OCI-LY3 (cell line): Measurements from ENCODE around the gene KCNIP1.
A peak's percentile ranks its signal among the peaks of the same experiment; 100 is the strongest.
"Not testable (repeated sequence)": the region's sequence is repeated elsewhere in the genome, so short reads cannot be mapped to it uniquely, and the experiment has no call there.

Experiments used
- H2AFZ ChIP-seq: fragments of 200-600, 300-600 bp; shearing (Covaris generic); 2 replicates; pipeline ENCODE4 v1.6.0; 2014; ENCODE audit warnings: antibody characterized with exemption, low read depth, low read length
- H3K27ac ChIP-seq: fragments of 200-600, 300-600 bp; sonication (generic); 2 replicates; pipeline ENCODE4 v1.5.1; 2014; ENCODE audit warnings: mild to moderate bottlenecking, low read length, moderate library complexity, mixed read lengths
- H3K27me3 ChIP-seq: fragments of 200-600, 300-600 bp; sonication (generic); 2 replicates; pipeline ENCODE4 v1.6.1; 2014; ENCODE audit warnings: low read depth, low read length, mixed read lengths
- H3K36me3 ChIP-seq: fragments of 200-600, 300-600 bp; sonication (generic); replicated peaks from 2 replicates; pipeline ENCODE3; 2014; ENCODE audit warnings: low read depth, low read length, mixed read lengths
- H3K4me1 ChIP-seq: fragments of 300-600, 200-600 bp; sonication (generic); 2 replicates; pipeline ENCODE4 v1.6.1; 2014; ENCODE audit warnings: low read length, mixed read lengths
- H3K4me2 ChIP-seq: fragments of 200-600, 300-600 bp; sonication (generic); 2 replicates; pipeline ENCODE4 v1.6.1; 2014; ENCODE audit warnings: low read length, mixed read lengths
- H3K4me3 ChIP-seq: fragments of 300-600, 200-600 bp; sonication (generic); 2 replicates; pipeline ENCODE4 v1.5.1; 2014; ENCODE audit warnings: antibody characterized with exemption, mild to moderate bottlenecking, low read length, moderate library complexity
- H3K79me2 ChIP-seq: fragments of 300-600, 200-600 bp; shearing (Covaris generic); 2 replicates; pipeline ENCODE4 v1.6.1; 2014; ENCODE audit warnings: mild to moderate bottlenecking, low read length, mixed read lengths
- H3K9ac ChIP-seq: fragments of 300-600, 200-600 bp; shearing (Covaris generic); 2 replicates; pipeline ENCODE4 v1.6.0; 2014; ENCODE audit warnings: mild to moderate bottlenecking, low read length, moderate library complexity
- H3K9me3 ChIP-seq: fragments of 200-600, 300-600 bp; shearing (Covaris generic); 2 replicates; pipeline ENCODE4 v1.6.1; 2014; ENCODE audit warnings: low read length, mixed read lengths; ENCODE audit not compliant: insufficient read depth
- H4K20me1 ChIP-seq: fragments of 200-600, 300-600 bp; sonication (generic); 2 replicates; pipeline ENCODE4 v1.6.1; 2016; ENCODE audit warnings: low read length, mixed read lengths; ENCODE audit not compliant: insufficient read depth
- CTCF ChIP-seq: fragments of 200-600, 300-600 bp; sonication (generic); IDR thresholded peaks from 2 replicates; pipeline ENCODE4 v1.5.1; 2014; ENCODE audit warnings: antibody characterized with exemption, low read length, low read depth
- EZH2phosphoT487 ChIP-seq: fragments of 200-600 bp; shearing (Covaris generic); IDR thresholded peaks from 2 replicates; pipeline ENCODE4 v1.6.1; 2018; ENCODE audit warnings: antibody characterized with exemption, mixed run types, low read depth

Gene KCNIP1

DNA sequence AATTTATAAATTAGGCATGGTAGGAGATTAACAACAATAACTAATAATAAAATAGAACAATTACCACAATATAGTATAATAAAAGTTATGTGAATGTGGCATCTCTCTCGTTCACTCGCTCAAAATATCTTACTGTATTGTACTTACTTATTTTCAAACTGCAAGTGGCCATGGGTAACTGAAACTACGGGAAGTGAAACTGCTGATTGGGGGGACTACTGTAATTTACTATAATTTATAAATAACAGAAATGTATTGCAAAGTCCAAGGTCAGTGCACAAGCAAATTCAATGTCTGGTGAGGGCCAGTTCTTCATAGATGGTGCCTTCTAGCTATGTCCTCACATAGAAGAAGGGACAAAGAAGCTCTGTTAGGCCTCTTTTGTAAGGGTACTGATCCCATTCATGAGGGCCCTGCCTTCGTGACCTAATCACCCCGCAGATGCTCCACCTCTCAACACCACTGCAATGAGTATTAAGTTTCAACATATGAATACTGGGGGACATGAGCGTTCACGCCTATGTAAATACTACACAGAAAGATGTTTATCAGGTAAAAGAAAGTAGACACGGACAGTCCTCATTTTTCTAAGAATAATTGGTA, 39.0 kb downstream of the KCNIP1 start:
- no peak overlapping the region for H2AFZ ChIP-seq
- H3K36me3 ChIP-seq: peaks cover 8% of the 10 kb centered on the region
- H4K20me1 ChIP-seq: no peaks in the 10 kb centered on the region
- H3K79me2 ChIP-seq: no peaks in the 10 kb centered on the region
- no peak overlapping the region for H3K27ac ChIP-seq
- no peak for TF ChIP-seq CTCF
- no peak for TF ChIP-seq EZH2phosphoT487
- H3K9me3 ChIP-seq: peaks cover 10% of the 10 kb centered on the region; the same call in 1 of the 2 replicates
- H3K4me2 ChIP-seq: 0 out of 2 replicates have a peak overlapping the region, but pooled peaks have one; percentile 12
- no peak overlapping the region for H3K9ac ChIP-seq
- no peak overlapping the region for H3K4me3 ChIP-seq
- H3K4me1 ChIP-seq: peaks cover 32% of the 10 kb centered on the region
- peaks cover 14% of the 10 kb centered on the region; the same call in 1 of the 2 replicates for H3K27me3 ChIP-seq

DNA sequence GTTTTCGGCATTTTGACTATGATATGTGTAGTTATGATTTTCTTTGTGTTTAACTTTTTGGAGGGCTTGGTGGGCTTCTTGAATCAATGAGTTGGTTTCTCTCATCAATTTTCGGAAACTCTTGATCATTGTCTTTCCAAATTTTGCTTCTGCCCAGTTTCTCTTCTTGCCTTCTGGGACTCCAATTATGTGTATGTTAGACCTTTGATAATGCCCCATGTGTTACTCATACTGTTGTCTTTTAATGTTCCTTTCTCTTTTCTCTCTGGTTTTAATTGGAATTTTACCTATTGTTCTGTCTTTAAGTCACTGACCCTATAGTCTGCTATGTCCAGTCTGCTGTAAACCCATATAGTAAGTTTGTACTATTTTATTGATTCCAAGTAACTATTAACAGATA, 41.5 kb downstream of the KCNIP1 start:
- TF ChIP-seq EZH2phosphoT487 (no peak), CTCF (no peak)
- Histone ChIP-seq H3K4me1 (peaks cover 14% of the 10 kb centered on the region), H3K9me3 (peaks cover 10% of the 10 kb centered on the region; the same call in 1 of the 2 replicates), H4K20me1 (no peaks in the 10 kb centered on the region), H3K4me3 (no peak overlapping the region), H3K4me2 (no peak overlapping the region), H3K27me3 (peaks cover 14% of the 10 kb centered on the region; the same call in 1 of the 2 replicates), H3K36me3 (peaks cover 8% of the 10 kb centered on the region), H3K27ac (no peak overlapping the region), H2AFZ (no peak overlapping the region), H3K79me2 (no peaks in the 10 kb centered on the region), H3K9ac (no peak overlapping the region)

DNA sequence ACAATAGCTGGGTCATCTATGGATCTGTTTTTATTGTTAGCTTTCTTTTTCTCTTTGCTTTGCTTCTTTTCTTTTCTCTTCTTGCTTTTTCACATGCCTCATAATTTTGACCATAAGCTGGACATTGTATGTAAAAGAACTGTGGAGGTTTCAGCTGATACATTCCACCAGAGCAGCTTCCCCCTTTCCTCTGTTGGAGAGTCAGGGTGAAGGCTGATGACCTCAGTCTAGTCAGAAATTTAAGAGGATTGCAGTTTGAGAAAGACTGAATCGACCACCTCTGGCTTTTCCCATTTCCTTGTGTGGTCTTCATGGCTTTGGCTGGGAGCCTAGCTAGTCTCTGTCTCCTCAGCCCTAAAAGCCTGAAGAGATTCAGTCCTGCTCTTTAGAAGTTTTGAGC, 42.0 kb downstream of the KCNIP1 start:
- peaks cover 8% of the 10 kb centered on the region for H3K36me3 ChIP-seq
- peaks cover 10% of the 10 kb centered on the region; the same call in 1 of the 2 replicates for H3K9me3 ChIP-seq
- no peak overlapping the region for H3K4me2 ChIP-seq
- H3K4me1 ChIP-seq: peaks cover 14% of the 10 kb centered on the region
- no peak overlapping the region for H2AFZ ChIP-seq
- H3K79me2 ChIP-seq: no peaks in the 10 kb centered on the region
- H3K4me3 ChIP-seq: no peak overlapping the region
- no peak overlapping the region for H3K9ac ChIP-seq
- H4K20me1 ChIP-seq: no peaks in the 10 kb centered on the region
- no peak for TF ChIP-seq EZH2phosphoT487
- no peak for TF ChIP-seq CTCF
- H3K27ac ChIP-seq: no peak overlapping the region
- peaks cover 16% of the 10 kb centered on the region; the same call in 1 of the 2 replicates for H3K27me3 ChIP-seq

DNA sequence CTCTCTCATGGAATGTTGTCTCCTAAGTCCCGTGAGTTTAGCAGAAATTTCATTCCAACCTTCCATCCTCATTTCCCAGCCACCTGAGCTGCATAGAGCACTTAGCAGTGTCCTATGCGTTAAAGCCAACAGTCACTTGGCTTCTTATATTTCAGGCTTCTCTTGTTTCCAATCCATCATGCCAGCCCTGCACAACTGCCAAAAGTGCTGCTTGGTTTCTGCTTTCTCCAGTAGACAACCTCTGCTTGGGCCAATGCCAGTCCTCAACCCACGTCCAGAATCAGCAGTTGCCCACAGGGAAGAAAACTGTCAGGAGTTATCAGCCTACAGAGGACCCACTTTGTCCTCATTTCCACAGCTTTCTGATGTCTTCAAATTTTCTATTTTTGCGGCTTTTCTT, 42.5 kb downstream of the KCNIP1 start:
- Histone ChIP-seq H3K4me3 (no peak overlapping the region), H3K27me3 (peaks cover 19% of the 10 kb centered on the region; the same call in 1 of the 2 replicates), H2AFZ (no peak overlapping the region), H3K9me3 (peaks cover 10% of the 10 kb centered on the region; the same call in 1 of the 2 replicates), H3K4me1 (peaks cover 14% of the 10 kb centered on the region), H3K79me2 (no peaks in the 10 kb centered on the region), H3K4me2 (no peak overlapping the region), H3K9ac (no peak overlapping the region), H3K36me3 (peaks cover 8% of the 10 kb centered on the region), H4K20me1 (no peaks in the 10 kb centered on the region), H3K27ac (no peak overlapping the region)
- TF ChIP-seq EZH2phosphoT487 (no peak), CTCF (no peak)

DNA sequence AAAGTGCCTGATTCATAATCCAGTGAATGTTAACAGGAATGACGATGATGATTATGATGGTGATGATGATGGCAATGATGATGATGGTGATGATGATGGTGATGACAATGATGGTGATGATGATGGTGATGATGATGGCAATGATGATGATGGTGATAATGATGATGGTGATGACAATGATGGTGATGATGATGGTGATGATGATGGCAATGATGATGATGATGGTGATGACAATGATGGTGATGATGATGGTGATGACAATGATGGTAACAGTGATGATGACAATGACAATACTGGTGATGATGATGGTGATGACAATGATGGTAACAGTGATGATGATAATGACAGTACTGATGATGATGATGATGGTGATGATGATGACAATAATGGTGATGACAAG, 46.6 kb downstream of the KCNIP1 start:
- not testable (repeated sequence) for H3K79me2 ChIP-seq, H3K9me3 ChIP-seq, H3K4me2 ChIP-seq, H3K4me1 ChIP-seq, H3K36me3 ChIP-seq, H2AFZ ChIP-seq, H3K27ac ChIP-seq, H3K9ac ChIP-seq, H3K4me3 ChIP-seq, H4K20me1 ChIP-seq
- peaks cover 23% of the 10 kb centered on the region; the same call in 1 of the 2 replicates for H3K27me3 ChIP-seq
